HT1080 (cell line): ENCODE measurements around the gene TAS2R60. TPM values are rescaled to one million over a fixed set of nuclear protein-coding genes. Genes with fewer than 3 reads are reported as not detected.
"Not testable (repeated sequence)": the region's sequence is repeated elsewhere in the genome, so short reads cannot be mapped to it uniquely, and the experiment has no call there.

ENCODE experiments used
- DNase-seq: peaks from one replicate; pipeline ENCODE4 v3.0.0-alpha.2; 2015; ENCODE audit warnings: low read depth
- total RNA-seq: library from RNA; depleted of rRNA; stranded (reverse); fragments of >200 nt; shearing (Covaris generic); gene quantifications from 2 replicates; pipeline ENCODE4 v1.2.3, GENCODE V29; 2014; rRNA removed

TAS2R60 gene
- total RNA-seq, 1 experiment from 2014 or later = not detected

GRCh38 chr7:143472071-143472689 lies 28.9 kb downstream of the TAS2R60 start:
- peak; percentile 91 for DNase-seq

- DNase-seq = no peak
Observed at GRCh38 chr7:143477501-143478150, 34.4 kb downstream of the TAS2R60 start, which contains the start of gene TAS2R41. TAS2R41 (plus strand) TSS chr7:143477873; CDS start chr7:143477873, 0 bp downstream.

DNA sequence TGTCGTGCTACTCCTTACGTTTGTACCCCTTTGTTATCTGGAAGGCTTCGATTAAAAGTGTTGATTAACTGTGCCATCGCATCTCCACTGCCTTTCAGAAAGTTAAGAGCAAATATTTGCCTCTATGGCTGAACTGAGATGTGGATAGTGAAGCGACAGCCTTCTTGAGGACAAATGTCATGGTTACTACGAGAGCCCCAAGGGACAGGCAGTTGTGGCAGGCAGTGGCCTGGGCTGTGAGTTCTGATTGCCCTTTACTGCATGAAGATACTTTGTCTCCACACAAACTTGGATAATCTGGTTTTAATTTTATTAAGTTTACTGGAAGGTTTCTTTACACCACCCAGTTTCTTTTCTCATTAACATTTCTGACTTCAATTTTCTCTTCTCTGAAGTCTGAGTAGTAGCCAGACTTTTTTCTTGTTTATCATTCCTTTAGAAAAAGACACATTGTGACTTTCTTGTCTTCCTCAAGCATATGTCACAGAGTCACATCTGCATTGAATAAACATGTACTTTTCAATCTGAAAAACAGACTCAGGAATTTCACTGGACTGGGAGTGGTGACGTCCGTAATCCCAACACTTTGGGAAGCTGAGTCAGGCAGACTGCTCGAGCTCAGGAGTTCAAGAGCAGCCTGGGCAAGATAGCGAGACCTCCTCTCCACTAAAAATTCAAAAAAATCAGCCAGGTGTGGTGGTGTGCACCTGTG lies 36.0 kb downstream of the TAS2R60 start:
- DNase-seq = no peak

GRCh38 chr7:143480501-143480900 lies 37.2 kb downstream of the TAS2R60 start:
- DNase-seq = no peak

DNA sequence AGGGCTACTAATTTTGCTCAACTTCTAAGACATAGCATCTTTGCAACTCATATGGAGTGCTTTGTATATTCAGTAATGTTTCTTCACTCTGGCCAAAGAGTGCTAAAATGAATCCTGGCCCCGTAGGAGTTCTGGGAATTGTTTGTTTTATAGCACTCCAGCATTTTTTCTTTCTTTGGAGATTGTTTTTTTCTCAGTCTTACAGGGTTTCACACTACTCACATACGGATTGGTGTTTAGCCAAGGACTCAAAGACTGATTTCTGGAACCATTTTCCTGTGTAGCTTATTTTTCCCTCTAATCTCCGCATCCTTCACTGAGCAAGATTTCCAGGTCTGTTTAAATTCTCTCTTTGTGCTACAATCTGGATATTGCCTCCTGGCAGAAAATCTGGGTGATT lies 40.9 kb downstream of the TAS2R60 start:
- no peak for DNase-seq

DNA sequence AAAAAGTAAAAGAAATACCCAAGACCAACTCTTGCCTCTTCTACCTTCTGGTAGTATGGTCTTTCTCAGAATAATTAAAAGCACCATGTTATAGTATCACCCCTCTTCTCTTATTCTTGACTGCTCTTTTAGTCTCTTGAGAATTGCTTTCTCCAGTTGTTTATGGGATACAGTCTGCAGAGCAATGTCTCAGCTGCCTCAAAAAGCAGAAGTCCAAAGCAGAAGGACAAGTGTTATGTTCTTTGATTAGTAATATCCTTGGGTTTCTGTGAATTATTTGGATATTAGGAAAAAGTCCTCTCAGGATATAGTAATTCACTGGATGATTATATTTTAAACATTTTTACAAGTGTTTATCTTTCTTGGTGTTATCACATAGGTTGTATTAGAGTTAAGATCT lies 41.8 kb downstream of the TAS2R60 start:
- DNase-seq = no peak

- peak; percentile 6 for DNase-seq
Observed at GRCh38 chr7:143485500-143485899, 42.2 kb downstream of the TAS2R60 start.

GRCh38 chr7:143486266-143486665 lies 43.0 kb downstream of the TAS2R60 start:
- DNase-seq = not testable (repeated sequence)

GRCh38 chr7:143487061-143487460 lies 43.8 kb downstream of the TAS2R60 start:
- no peak for DNase-seq

DNA sequence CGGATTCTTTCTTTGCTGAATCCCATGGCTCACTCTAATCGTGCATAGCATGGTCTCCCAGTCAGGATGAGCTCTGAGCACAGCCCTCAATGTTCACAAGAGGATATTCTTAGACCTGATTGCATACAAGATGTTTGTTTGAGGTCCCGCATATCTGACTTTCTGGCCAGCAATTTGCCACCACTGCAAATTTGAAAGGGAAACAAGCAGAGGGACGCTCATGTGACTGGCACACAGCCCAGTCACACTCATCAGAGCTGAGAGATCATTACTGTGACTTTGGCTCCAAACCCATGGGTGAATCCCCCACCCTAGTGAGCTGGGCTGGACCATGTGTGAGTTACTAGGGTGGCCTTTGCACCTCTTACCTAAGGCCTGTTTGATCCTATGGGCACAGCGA lies 44.3 kb downstream of the TAS2R60 start:
- peak; percentile 21 for DNase-seq

- peak; percentile 29 for DNase-seq
Observed at GRCh38 chr7:143490717-143491306, 47.6 kb downstream of the TAS2R60 start.

GRCh38 chr7:143492043-143492471 lies 48.8 kb downstream of the TAS2R60 start:
- peak; percentile 68 for DNase-seq

DNA sequence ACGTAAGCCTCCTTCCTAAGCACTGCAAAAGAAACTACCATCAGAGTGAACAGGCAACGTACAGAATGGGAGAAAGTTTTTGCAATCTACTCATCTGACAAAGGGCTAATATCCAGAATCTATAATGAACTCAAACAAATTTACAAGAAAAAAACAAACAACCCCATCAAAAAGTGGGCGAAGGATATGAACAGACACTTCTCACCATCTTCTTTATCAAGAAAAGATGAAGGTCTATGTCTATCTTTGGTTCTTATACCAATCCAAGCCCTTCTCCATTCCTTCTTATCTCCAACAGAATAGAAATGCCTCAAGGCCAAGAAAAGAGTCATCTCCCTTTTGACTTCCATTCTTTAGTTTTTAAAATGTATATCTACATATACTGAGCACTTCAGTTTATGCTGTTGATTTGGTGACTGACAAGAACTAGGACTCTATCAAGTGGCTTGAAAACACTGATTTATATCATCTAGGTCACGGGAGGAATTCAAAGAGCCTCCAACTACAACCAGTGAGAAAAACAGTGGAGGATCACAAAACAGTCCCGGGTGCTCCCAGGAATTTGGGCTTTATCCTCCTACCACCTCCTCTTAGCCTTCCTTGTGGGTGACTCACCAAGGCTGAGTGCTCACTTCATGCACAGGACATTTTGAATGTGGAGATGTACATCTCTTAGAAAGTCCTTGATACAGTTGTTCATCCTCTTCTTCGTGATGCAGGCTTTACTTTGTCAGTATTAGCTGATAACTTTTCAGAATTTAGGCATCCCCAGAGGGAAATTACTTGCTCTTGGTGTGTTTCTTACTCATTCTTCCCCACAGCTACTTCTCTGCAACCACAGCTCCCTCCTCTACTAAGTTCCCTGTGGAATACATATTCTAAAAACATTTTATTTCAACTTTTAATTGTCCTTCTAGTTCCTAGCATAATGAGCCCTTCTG lies 49.8 kb downstream of the TAS2R60 start:
- no peak for DNase-seq

GRCh38 chr7:143493751-143494150 lies 50.5 kb downstream of the TAS2R60 start:
- DNase-seq = no peak

Other genes with a start within 250 kb of the TAS2R60 start
- gene TAS2R40, start 221.4 kb upstream of the TAS2R60 start, total RNA-seq = not detected in 2 replicates
- gene GSTK1, start 180.0 kb upstream of the TAS2R60 start, total RNA-seq = 90.4 and 91.5 TPM in 2 replicates
- not detected in 2 replicates for gene TMEM139, start 158.5 kb upstream of the TAS2R60 start, total RNA-seq
- gene CASP2, start 155.1 kb upstream of the TAS2R60 start, total RNA-seq = 7.0 and 12.6 TPM in 2 replicates
- gene CLCN1, start 127.3 kb upstream of the TAS2R60 start, total RNA-seq = not detected in 2 replicates
- gene FAM131B, start 80.7 kb upstream of the TAS2R60 start, total RNA-seq = 4.7 and 7.0 TPM in 2 replicates
- gene ZYX, start 62.1 kb upstream of the TAS2R60 start, total RNA-seq = 98.8 and 165 TPM in 2 replicates
- gene EPHA1, start 34.6 kb upstream of the TAS2R60 start, total RNA-seq = 0.31 TPM in 1 of 2 replicates, not detected in the other
- gene TAS2R41, start 34.4 kb downstream of the TAS2R60 start, total RNA-seq = not detected in 2 replicates
- not detected in 2 replicates for gene CTAGE15, start 128.3 kb downstream of the TAS2R60 start, total RNA-seq
- 3.1 and 3.3 TPM in 2 replicates for gene TCAF2, start 177.5 kb downstream of the TAS2R60 start, total RNA-seq